SK-MEL-5 (cell line): ENCODE data around the gene ABHD17A. TPM values are rescaled to one million over a fixed set of nuclear protein-coding genes. Genes with fewer than 3 reads are reported as not detected.

Source experiments
- DNase-seq: peaks from one replicate; pipeline ENCODE4 v3.0.0-alpha.2; 2016; ENCODE audit warnings: low read depth, low spot score
- in situ Hi-C: cut with HindIII; loops from 2 replicates; pipeline ENCODE4 v1.10.0; 2016; ENCODE audit warnings: low sequenced_read_pairs, high pct_unique_total_duplicates, low pct_unique_long_range_greater_than_20kb
- total RNA-seq: library from RNA; depleted of rRNA; stranded (reverse); fragments of >200 nt; shearing (Covaris generic); gene quantifications from 2 replicates; pipeline ENCODE4 v1.2.3, GENCODE V29; 2014

The ABHD17A gene
- total RNA-seq, 1 experiment from 2014 or later: 48.0 TPM

DNA sequence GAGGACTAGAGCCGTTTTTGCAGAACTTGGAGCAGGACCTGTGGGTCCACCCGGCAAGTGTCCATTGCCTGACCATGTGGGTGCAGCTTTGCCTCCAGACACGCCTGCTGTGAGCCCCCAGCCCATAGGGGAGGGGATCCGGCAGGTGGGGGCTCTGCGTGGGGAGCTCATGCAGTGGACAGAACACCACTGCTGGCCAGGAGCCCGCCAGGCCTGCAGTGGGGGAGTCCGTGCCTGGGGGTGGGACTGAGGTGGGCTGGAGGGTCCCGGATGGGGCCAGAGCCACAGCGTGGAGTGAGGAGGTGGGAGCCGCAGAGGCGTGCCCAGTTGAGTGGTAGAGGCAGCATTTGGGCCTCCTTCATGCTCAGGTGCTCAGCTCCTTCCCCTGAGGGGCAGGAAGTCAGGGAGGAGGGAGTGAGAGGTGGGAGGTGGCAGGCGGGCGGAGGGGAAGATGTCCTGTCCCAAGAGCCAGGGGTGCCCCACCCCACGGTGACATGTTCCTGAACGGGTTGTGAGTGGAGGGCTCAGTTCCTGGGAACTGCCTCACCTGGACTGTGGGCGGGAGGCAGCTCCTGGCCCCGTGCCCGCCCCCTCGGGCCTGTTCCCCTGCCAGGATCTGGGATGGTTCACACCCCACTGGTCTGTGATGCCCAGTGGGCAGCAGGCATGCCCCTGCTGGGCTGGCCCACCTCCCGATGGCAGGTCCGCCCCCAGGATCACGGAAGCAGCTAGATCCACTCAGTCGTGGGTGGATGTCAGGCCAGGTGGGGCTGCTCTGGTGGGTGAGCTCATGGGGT, 28.7 kb upstream of the ABHD17A start:
- in situ Hi-C loops: no loop called here
- DNase-seq: no peak

- DNase-seq: no peak
- in situ Hi-C loops: no loop called here
These were observed 27.6 kb upstream of the ABHD17A start for GRCh38 chr19:1912760-1913505.

DNA sequence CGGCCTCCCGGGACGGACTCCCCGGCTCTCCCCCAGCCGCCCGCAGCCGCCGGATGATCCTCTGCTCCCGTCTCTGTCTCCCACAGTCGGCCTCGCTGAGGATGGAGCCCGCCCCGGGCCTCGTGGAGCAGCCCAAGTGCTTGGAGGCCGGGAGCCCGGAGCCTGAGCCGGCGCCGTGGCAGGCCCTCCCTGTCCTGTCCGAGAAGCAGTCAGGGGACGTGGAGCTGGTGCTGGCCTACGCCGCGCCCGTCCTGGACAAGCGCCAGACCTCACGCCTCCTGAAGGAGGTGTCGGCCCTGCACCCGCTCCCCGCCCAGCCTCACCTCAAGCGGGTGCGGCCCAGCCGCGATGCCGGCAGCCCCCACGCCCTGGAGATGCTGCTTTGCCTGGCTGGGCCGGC, 26.7 kb upstream of the ABHD17A start:
- DNase-seq: no peak
- in situ Hi-C loops: no loop called here

GRCh38 chr19:1911098-1911497, 25.8 kb upstream of the ABHD17A start:
- no peak for DNase-seq
- in situ Hi-C loops: no loop called here

DNA sequence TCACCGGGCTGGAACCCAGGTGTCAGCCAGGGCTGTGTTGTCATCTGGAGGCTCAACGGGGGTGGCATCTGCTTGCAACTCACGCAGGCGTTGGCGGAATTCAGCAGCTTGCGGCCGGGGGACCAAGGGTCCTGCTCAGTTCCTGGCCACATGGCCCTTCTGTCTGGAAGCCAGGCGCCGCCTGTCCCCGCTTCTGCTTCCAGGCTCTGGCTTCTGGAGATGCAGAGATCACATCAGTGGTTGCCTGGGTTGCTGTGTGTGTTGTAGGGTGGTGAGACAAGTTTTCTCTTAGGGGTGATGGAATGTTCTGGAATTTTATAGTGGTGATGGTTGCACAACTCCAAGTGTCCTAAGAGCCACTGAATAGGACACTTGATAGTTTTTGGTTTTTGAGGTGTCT, 24.9 kb upstream of the ABHD17A start:
- no peak for DNase-seq
- in situ Hi-C loops: no loop called here

DNA sequence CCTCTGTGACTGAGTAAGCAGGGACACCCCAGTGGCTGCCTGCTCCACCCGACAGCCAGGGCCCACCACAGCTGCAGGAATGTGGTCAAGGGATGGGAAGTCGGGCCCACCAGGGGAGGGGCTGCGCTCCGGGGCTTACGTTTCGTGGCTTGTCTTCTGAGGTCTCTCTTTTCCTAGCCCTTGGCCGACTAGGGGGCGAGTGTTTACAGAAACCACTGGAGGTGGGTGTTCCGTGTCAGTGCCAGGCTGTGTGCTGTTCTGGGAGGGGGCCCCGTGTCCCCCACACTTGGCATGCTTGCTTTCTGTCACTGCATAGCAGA, 24.4 kb upstream of the ABHD17A start:
- no peak for DNase-seq
- in situ Hi-C loops: no loop called here

- no peak for DNase-seq
- in situ Hi-C loops: no loop called here
These were observed 23.0 kb upstream of the ABHD17A start for GRCh38 chr19:1908364-1908678.

DNA sequence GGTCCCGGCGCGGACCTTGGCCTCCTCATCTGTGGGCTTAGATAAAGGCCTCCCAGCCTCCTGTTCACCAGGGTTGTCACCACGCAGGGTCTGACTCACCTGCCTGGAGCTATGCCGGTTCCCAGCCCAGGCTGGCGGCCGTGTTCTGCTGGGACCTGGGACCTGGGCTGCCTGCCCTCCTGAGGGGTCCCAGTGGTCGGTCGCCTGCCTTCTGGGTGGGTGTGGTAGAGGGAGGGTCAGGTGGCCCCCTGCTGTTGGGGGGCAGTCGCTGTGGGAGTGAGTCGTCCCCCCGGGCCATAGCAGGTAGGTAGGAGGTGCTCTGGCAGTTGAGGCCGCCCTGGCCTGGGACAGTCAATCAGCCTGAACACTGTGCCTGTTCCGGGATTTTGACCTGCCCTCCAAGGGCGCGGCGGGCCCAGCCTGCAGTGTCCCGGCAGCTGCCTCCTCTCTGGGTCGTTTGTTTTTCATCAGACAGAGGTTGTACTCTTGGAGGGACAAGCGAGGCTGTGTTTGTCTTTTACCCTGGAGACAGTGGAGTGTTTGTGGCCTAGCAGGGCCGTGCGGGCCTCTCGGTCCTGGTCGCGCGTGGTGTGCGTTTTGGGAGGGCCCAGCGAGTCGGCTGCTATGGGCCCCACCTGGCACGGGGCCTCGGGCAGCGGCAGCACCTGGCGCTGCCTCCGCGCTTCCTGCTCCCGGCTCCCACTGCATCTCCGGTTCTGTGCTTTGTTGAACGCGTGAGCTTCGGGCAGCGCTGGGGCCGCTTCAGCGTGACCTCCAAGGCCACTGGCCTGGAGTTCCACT, 22.5 kb upstream of the ABHD17A start:
- in situ Hi-C loops: no loop called here
- no peak for DNase-seq

DNA sequence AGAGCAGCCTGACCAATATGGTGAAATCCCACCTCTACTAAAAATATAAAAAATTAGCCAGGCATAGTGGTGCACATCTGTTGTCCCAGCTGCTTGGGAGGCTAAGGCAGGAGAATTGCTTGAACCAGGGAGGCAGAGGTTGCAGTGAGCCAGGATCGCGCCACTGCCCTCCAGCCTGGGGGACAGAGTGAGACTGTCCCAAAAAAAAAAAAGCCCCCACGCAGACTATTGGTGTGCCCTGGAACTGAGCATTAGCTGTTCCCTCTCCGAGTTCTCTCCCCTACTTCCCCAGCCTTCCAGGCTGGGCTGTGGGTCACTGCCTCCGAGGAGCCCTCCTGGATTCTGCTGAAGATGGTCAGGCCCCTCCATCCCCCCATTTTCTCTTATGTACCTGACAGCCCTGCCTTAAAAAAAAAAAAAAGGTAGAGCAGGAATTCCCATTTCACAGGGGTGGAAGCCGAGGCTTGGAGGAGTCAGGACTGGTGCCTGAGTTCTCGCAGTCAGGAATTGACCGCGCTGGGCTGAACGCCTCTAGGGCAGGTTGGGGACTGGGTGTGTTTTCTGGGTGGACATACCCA, 21.8 kb upstream of the ABHD17A start:
- DNase-seq: no peak
- in situ Hi-C loops: no loop called here

- in situ Hi-C loops: no loop called here
These were observed 20.6 kb upstream of the ABHD17A start for GRCh38 chr19:1905863-1906375.

GRCh38 chr19:1905110-1905862, 20.0 kb upstream of the ABHD17A start, which contains the start of the genes ADAT3 and SCAMP4:
TSS of gene ADAT3 (plus strand) at chr19:1905399. CDS start at chr19:1912048, 6,649 bp downstream.
TSS of gene SCAMP4 (plus strand) at chr19:1905399. CDS start at chr19:1915020, 9,621 bp downstream.
- in situ Hi-C loops: no loop called here
- peak; percentile 96 for DNase-seq

More at GRCh38 chr19:1905863-1906375, 20.6 kb upstream of the ABHD17A start:
- DNase-seq: no peak

DNA sequence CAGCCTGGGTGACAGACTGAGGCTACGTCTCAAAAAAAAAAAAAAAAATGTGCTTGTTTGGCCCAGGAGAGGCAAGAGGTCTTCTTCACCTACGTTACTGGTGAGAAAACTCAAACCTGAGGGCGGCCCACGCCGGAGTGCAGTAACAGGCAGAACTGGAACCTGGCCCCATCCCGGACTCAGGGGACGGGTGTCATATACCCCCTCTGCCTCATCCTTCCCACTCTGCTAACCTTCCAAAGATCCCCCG, 19.5 kb upstream of the ABHD17A start:
- no peak for DNase-seq
- in situ Hi-C loops: no loop called here

DNA sequence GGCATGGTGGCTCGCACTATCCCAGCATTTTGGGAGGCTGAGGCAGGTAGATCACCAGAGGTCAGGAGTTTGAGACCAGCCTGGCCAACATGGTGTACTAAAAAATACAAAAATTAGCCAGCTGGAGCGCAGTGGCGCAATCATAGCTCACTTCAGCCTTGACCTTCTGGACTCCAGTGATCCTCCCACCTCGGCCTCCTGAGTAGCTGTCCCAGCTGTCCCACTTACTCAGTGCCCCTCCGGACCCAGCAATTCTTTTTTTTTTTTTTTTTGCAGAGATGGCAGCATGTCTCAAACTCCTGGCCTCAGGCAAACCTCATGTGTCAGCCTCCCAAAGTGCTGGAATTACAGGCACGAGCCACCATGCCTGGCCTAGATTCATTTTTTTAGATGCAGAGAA, 17.6 kb upstream of the ABHD17A start:
- no peak for DNase-seq
- in situ Hi-C loops: no loop called here

DNA sequence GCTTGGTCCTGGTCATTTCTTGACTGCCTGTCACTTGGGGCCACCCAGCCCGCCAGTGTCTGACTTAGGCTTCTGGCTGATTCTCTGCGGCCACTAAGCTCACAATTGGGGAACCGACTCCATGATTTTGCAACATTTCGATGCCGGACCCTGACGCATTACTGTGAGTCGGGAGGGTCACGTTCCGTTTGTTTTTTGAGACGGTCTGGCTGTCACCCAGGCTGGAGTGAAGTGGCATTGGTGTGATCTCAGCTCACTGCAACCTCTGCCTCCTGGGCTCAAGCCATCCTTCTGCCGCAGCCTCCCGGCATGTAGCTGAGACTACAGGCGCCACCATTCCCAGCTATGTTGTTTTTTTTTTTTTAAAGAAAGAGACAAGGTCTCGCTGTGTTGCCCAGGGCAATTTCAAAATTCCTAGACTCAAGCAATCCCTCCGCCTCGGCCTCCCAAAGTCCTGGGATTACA, 16.7 kb upstream of the ABHD17A start:
- in situ Hi-C loops: no loop called here
- no peak for DNase-seq

DNA sequence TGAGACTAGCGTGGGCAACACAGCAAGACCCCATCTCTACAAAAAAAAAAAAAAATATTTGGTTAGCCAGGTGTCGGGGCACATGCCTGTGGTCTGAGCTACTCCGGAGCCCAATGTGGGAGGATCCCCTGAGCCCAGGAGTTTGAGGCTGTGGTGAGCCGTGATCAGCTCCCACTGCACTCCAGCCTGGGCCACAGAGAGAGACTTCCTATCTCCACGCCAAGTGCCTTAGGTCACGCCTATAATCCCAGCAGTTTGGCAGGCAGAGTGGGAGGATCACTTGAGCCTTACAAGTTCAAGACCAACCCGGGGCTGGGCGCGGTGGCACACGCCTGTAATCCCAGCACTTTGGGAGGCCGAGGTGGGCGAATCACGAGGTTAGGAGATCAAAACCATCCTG, 11.2 kb upstream of the ABHD17A start:
- no peak for DNase-seq
- in situ Hi-C loops: no loop called here

DNA sequence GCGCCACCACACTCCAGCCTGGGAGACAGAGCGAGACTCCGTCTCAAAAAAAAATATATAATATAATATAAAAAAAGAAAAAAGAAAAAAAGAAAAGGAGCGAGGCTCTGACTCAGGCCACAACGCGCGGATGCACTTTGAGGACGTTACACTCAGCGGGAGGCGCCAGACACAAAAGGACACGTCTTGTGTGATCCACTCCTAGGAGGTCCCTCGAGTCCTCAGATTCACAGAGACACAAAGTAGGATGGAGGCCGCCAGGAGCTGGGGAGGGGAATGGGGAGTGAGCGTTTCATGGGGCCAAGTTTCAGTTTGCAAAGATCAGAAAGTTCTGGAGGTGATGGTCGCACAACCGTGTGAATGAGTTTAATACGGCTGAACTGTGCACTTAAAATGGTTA, 8.5 kb upstream of the ABHD17A start:
- in situ Hi-C loops: no loop called here
- no peak for DNase-seq

- no peak for DNase-seq
- in situ Hi-C loops: no loop called here
These were observed 4.6 kb upstream of the ABHD17A start for GRCh38 chr19:1889907-1890306.
